CMK (cell line): ENCODE data around the gene GP1BB.

Experiments used
- DNase-seq: peaks from one replicate; pipeline ENCODE4 v3.0.0-alpha.2; 2010; ENCODE audit warnings: low read depth

Gene GP1BB

GRCh38 chr22:19742160-19743066 lies 19.1 kb downstream of the GP1BB start:
- no peak for DNase-seq

GRCh38 chr22:19743081-19743480 lies 19.7 kb downstream of the GP1BB start:
- DNase-seq = no peak

GRCh38 chr22:19743651-19744050 lies 20.3 kb downstream of the GP1BB start:
- DNase-seq = no peak

- DNase-seq = no peak
Measured at GRCh38 chr22:19744350-19745006, 21.1 kb downstream of the GP1BB start.

GRCh38 chr22:19745155-19746101 lies 22.1 kb downstream of the GP1BB start:
- DNase-seq = no peak

GRCh38 chr22:19746726-19747125 lies 23.4 kb downstream of the GP1BB start:
- no peak for DNase-seq

GRCh38 chr22:19747551-19747950 lies 24.2 kb downstream of the GP1BB start:
- DNase-seq = no peak

GRCh38 chr22:19748139-19748538 lies 24.8 kb downstream of the GP1BB start:
- no peak for DNase-seq

- DNase-seq = no peak
Measured at GRCh38 chr22:19748991-19749664, 25.8 kb downstream of the GP1BB start.

- no peak for DNase-seq
Measured at GRCh38 chr22:19749876-19750275, 26.5 kb downstream of the GP1BB start.

- no peak for DNase-seq
Measured at GRCh38 chr22:19750507-19751490, 27.5 kb downstream of the GP1BB start.

- no peak for DNase-seq
Measured at GRCh38 chr22:19751497-19752245, 28.3 kb downstream of the GP1BB start.

GRCh38 chr22:19753090-19753842 lies 29.9 kb downstream of the GP1BB start:
- DNase-seq = no peak

GRCh38 chr22:19753996-19754700 lies 30.8 kb downstream of the GP1BB start:
- DNase-seq = no peak

- no peak for DNase-seq
Measured at GRCh38 chr22:19754701-19755144, 31.4 kb downstream of the GP1BB start.

GRCh38 chr22:19755145-19755710 lies 31.9 kb downstream of the GP1BB start:
- DNase-seq = no peak

- no peak for DNase-seq
Measured at GRCh38 chr22:19755722-19756287, 32.5 kb downstream of the GP1BB start.
